Measurements from ENCODE around the gene DPP9.

Gene DPP9

GRCh38 chr19:4669723-4670480 lies 53.7 kb downstream of the DPP9 start, which contains the start of gene MYDGF:
MYDGF (minus strand) TSS chr19:4670342; CDS start chr19:4670334, 8 bp downstream.
- peak within 1 kb of the TSS; percentile 93 for H3K4me3 ChIP-seq (ENCODE audit: low read length)
- DNase-seq (ENCODE audit: low read depth, low spot score) = peak; percentile 78

GRCh38 chr19:4664642-4665041 lies 59.0 kb downstream of the DPP9 start:
- DNase-seq (ENCODE audit: low read depth, low spot score) = no peak
- no peak overlapping the region for H3K4me3 ChIP-seq (ENCODE audit: low read length)

GRCh38 chr19:4662812-4663211 lies 60.8 kb downstream of the DPP9 start:
- no peak for DNase-seq (ENCODE audit: low read depth, low spot score)
- H3K4me3 ChIP-seq (ENCODE audit: low read length) = no peak overlapping the region

GRCh38 chr19:4662020-4662695 lies 61.5 kb downstream of the DPP9 start:
- no peak for DNase-seq (ENCODE audit: low read depth, low spot score)
- H3K4me3 ChIP-seq (ENCODE audit: low read length) = no peak overlapping the region

GRCh38 chr19:4660993-4661392 lies 62.6 kb downstream of the DPP9 start:
- H3K4me3 ChIP-seq (ENCODE audit: low read length) = no peak overlapping the region
- DNase-seq (ENCODE audit: low read depth, low spot score) = no peak

GRCh38 chr19:4660181-4660791 lies 63.4 kb downstream of the DPP9 start:
- peak; percentile 26 for DNase-seq (ENCODE audit: low read depth, low spot score)
- no peak overlapping the region for H3K4me3 ChIP-seq (ENCODE audit: low read length)

GRCh38 chr19:4657835-4658234 lies 65.8 kb downstream of the DPP9 start:
- no peak for DNase-seq (ENCODE audit: low read depth, low spot score)
- H3K4me3 ChIP-seq (ENCODE audit: low read length) = no peak overlapping the region

- no peak overlapping the region for H3K4me3 ChIP-seq (ENCODE audit: low read length)
- no peak for DNase-seq (ENCODE audit: low read depth, low spot score)
Observed at GRCh38 chr19:4657262-4657661, 66.4 kb downstream of the DPP9 start.

GRCh38 chr19:4656102-4656501 lies 67.5 kb downstream of the DPP9 start:
- DNase-seq (ENCODE audit: low read depth, low spot score) = no peak
- no peak overlapping the region for H3K4me3 ChIP-seq (ENCODE audit: low read length)

GRCh38 chr19:4654437-4655361 lies 68.9 kb downstream of the DPP9 start:
- no peak overlapping the region for H3K4me3 ChIP-seq (ENCODE audit: low read length)
- no peak for DNase-seq (ENCODE audit: low read depth, low spot score)

- H3K4me3 ChIP-seq (ENCODE audit: low read length) = no peak overlapping the region
- DNase-seq (ENCODE audit: low read depth, low spot score) = no peak
Observed at GRCh38 chr19:4653793-4654436, 69.7 kb downstream of the DPP9 start.

GRCh38 chr19:4652075-4652474 lies 71.6 kb downstream of the DPP9 start:
- no peak overlapping the region for H3K4me3 ChIP-seq (ENCODE audit: low read length)
- DNase-seq (ENCODE audit: low read depth, low spot score) = no peak

GRCh38 chr19:4650159-4650558 lies 73.5 kb downstream of the DPP9 start:
- H3K4me3 ChIP-seq (ENCODE audit: low read length) = no peak overlapping the region

GRCh38 chr19:4649392-4650047 lies 74.1 kb downstream of the DPP9 start:
- no peak for DNase-seq (ENCODE audit: low read depth, low spot score)
- no peak overlapping the region for H3K4me3 ChIP-seq (ENCODE audit: low read length)

More at GRCh38 chr19:4650159-4650558, 73.5 kb downstream of the DPP9 start:
- no peak for DNase-seq (ENCODE audit: low read depth, low spot score)

- no peak overlapping the region for H3K4me3 ChIP-seq (ENCODE audit: low read length)
- no peak for DNase-seq (ENCODE audit: low read depth, low spot score)
Observed at GRCh38 chr19:4647676-4648644, 75.7 kb downstream of the DPP9 start.

- no peak overlapping the region for H3K4me3 ChIP-seq (ENCODE audit: low read length)
- no peak for DNase-seq (ENCODE audit: low read depth, low spot score)
Observed at GRCh38 chr19:4645718-4646117, 77.9 kb downstream of the DPP9 start.

GRCh38 chr19:4642625-4643024 lies 81.0 kb downstream of the DPP9 start:
- DNase-seq (ENCODE audit: low read depth, low spot score) = no peak
- H3K4me3 ChIP-seq (ENCODE audit: low read length) = no peak overlapping the region
